Measurements from ENCODE around the gene XRCC5.

XRCC5 gene

DNA sequence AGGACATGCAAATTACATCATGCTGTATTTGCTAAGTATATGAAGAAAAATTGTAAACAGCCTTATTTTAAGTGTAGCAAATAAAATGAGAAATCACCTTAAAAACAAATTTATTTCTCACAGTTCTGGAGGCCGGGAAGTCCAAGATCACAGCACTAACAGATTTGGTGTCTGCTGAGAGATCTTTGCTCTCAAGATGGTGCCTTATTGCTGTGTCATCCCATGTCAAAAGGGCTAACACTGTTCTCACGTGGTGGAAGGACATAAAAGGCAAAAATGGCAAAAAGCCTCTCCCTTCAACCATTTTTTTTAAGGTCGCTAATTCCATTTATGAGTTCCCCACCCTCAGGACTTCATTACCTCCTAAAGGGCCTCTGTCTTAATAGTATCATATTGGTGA lies 12.1 kb downstream of the XRCC5 start:
- CTCF ChIA-PET, result interaction anchor here (0.6 kb wide), 1 partner anchor 11 kb away, joined by 3 read pairs; no protein-coding TSS in a partner anchor
- H3K4me1 ChIP-seq (ENCODE audit: control insufficient read depth, insufficient read depth, low read length), result no peaks in the 10 kb centered on the region
- H3K9me3 ChIP-seq (ENCODE audit: control insufficient read depth, insufficient read depth, low read depth, low read length), result no peaks in the 10 kb centered on the region
- peaks cover 83 to 100% of the 10 kb centered on the region in 2 experiments for H3K36me3 ChIP-seq (ENCODE audit: control insufficient read depth in 2 of 2, insufficient read depth in 1 of 2, low read length in 2 of 2)
- no peak for TF ChIP-seq ZNF660 (tag by site-specific recombination; IDR thresholded peaks at IDR 0.05)
- TF ChIP-seq ZNF18 (tag by site-specific recombination; IDR thresholded peaks at IDR 0.05), result no peak
- no peak for TF ChIP-seq ZNF510 (tag by site-specific recombination; IDR thresholded peaks at IDR 0.05; ENCODE audit: insufficient replicate concordance)
- TF ChIP-seq HOXD13 (CRISPR knock-in tag; IDR thresholded peaks at IDR 0.05; ENCODE audit: borderline replicate concordance), result no peak
- TF ChIP-seq SCRT2 (tag by site-specific recombination; IDR thresholded peaks at IDR 0.05), result no peak
- no peak for TF ChIP-seq HOXA7 (CRISPR knock-in tag; IDR thresholded peaks at IDR 0.05; ENCODE audit: borderline replicate concordance)
- no peak for TF ChIP-seq ZNF558 (tag by site-specific recombination; IDR thresholded peaks at IDR 0.05)
- no peak for TF ChIP-seq ZNF596 (tag by site-specific recombination; IDR thresholded peaks at IDR 0.05)
- no peak for TF ChIP-seq ZNF211 (tag by site-specific recombination; IDR thresholded peaks at IDR 0.05; ENCODE audit: low read depth)
- TF ChIP-seq ZNF169 (tag by site-specific recombination; IDR thresholded peaks at IDR 0.05), result no peak
- TF ChIP-seq, protein P1, sequence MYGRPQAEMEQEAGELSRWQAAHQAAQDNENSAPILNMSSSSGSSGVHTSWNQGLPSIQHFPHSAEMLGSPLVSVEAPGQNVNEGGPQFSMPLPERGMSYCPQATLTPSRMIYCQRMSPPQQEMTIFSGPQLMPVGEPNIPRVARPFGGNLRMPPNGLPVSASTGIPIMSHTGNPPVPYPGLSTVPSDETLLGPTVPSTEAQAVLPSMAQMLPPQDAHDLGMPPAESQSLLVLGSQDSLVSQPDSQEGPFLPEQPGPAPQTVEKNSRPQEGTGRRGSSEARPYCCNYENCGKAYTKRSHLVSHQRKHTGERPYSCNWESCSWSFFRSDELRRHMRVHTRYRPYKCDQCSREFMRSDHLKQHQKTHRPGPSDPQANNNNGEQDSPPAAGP (tag by site-specific recombination; IDR thresholded peaks at IDR 0.05), result no peak
- TF ChIP-seq ZBTB21 (tag by site-specific recombination; IDR thresholded peaks at IDR 0.05), result no peak
- no peak for TF ChIP-seq MZF1 (tag by site-specific recombination; IDR thresholded peaks at IDR 0.05; ENCODE audit: borderline replicate concordance)
- TF ChIP-seq ZNF792 (tag by site-specific recombination; IDR thresholded peaks at IDR 0.05), result no peak
- TF ChIP-seq ZNF747 (tag by site-specific recombination; IDR thresholded peaks at IDR 0.05), result no peak
- TF ChIP-seq, protein P2, sequence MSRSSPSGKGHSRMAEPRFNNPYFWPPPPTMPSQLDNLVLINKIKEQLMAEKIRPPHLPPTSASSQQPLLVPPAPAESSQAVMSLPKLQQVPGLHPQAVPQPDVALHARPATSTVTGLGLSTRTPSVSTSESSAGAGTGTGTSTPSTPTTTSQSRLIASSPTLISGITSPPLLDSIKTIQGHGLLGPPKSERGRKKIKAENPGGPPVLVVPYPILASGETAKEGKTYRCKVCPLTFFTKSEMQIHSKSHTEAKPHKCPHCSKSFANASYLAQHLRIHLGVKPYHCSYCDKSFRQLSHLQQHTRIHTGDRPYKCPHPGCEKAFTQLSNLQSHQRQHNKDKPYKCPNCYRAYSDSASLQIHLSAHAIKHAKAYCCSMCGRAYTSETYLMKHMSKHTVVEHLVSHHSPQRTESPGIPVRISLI (tag by site-specific recombination; IDR thresholded peaks at IDR 0.05), result no peak
- POLR2A ChIA-PET, result no interaction called here
- H3K4me3 ChIP-seq (ENCODE audit: low read depth, low read length), result no peak overlapping the region
- no peak overlapping the region for H3K27ac ChIP-seq (ENCODE audit: extremely low read depth, low read depth, low read length)

GRCh38 chr2:216126943-216127342 lies 17.8 kb downstream of the XRCC5 start:
- POLR2A ChIA-PET, result no interaction called here
- Histone ChIP-seq H3K27ac (ENCODE audit: extremely low read depth, low read depth, low read length) (no peak overlapping the region), H3K4me1 (ENCODE audit: control insufficient read depth, insufficient read depth, low read length) (no peaks in the 10 kb centered on the region), H3K9me3 (ENCODE audit: control insufficient read depth, insufficient read depth, low read depth, low read length) (no peaks in the 10 kb centered on the region), H3K36me3 (ENCODE audit: control insufficient read depth in 2 of 2, insufficient read depth in 1 of 2, low read length in 2 of 2) (peaks cover 96 to 99% of the 10 kb centered on the region in 2 experiments), H3K4me3 (ENCODE audit: low read depth, low read length) (no peak overlapping the region)
- TF ChIP-seq, protein P3, sequence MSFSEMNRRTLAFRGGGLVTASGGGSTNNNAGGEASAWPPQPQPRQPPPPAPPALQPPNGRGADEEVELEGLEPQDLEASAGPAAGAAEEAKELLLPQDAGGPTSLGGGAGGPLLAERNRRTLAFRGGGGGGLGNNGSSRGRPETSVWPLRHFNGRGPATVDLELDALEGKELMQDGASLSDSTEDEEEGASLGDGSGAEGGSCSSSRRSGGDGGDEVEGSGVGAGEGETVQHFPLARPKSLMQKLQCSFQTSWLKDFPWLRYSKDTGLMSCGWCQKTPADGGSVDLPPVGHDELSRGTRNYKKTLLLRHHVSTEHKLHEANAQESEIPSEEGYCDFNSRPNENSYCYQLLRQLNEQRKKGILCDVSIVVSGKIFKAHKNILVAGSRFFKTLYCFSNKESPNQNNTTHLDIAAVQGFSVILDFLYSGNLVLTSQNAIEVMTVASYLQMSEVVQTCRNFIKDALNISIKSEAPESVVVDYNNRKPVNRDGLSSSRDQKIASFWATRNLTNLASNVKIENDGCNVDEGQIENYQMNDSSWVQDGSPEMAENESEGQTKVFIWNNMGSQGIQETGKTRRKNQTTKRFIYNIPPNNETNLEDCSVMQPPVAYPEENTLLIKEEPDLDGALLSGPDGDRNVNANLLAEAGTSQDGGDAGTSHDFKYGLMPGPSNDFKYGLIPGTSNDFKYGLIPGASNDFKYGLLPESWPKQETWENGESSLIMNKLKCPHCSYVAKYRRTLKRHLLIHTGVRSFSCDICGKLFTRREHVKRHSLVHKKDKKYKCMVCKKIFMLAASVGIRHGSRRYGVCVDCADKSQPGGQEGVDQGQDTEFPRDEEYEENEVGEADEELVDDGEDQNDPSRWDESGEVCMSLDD (tag by site-specific recombination; IDR thresholded peaks at IDR 0.05), result no peak
- TF ChIP-seq ZNF114 (tag by site-specific recombination; IDR thresholded peaks at IDR 0.05), result no peak
- TF ChIP-seq ZNF777 (tag by site-specific recombination; IDR thresholded peaks at IDR 0.05; ENCODE audit: borderline replicate concordance), result no peak
- TF ChIP-seq, protein P4, sequence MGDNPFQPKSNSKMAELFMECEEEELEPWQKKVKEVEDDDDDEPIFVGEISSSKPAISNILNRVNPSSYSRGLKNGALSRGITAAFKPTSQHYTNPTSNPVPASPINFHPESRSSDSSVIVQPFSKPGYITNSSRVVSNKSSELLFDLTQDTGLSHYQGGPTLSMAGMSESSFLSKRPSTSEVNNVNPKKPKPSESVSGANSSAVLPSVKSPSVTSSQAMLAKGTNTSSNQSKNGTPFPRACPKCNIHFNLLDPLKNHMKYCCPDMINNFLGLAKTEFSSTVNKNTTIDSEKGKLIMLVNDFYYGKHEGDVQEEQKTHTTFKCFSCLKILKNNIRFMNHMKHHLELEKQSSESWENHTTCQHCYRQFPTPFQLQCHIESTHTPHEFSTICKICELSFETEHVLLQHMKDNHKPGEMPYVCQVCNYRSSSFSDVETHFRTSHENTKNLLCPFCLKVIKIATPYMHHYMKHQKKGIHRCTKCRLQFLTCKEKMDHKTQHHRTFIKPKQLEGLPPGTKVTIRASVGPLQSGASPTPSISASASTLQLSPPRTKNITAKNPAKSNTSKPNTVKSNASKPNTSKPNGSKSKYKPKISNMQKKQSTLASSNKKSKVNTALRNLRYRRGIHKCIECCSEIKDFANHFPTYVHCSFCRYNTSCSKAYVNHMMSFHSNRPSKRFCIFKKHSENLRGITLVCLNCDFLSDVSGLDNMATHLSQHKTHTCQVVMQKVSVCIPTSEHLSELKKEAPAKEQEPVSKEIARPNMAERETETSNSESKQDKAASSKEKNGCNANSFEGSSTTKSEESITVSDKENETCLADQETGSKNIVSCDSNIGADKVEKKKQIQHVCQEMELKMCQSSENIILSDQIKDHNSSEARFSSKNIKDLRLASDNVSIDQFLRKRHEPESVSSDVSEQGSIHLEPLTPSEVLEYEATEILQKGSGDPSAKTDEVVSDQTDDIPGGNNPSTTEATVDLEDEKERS (tag by site-specific recombination; IDR thresholded peaks at IDR 0.05), result no peak
- no peak for TF ChIP-seq PATZ1 (tag by site-specific recombination; IDR thresholded peaks at IDR 0.05)
- TF ChIP-seq ZNF555 (tag by site-specific recombination; conservative IDR thresholded peaks at IDR 0.05), result no peak
- TF ChIP-seq TRIM28 (IDR thresholded peaks at IDR 0.05; ENCODE audit: borderline replicate concordance, low read length), result no peak
- TF ChIP-seq ZSCAN23 (tag by site-specific recombination; IDR thresholded peaks at IDR 0.05), result no peak
- no peak for TF ChIP-seq SCRT1 (tag by site-specific recombination; IDR thresholded peaks at IDR 0.05; ENCODE audit: borderline replicate concordance)
- CTCF ChIA-PET, result interaction anchor here (0.7 kb wide), 2 partner anchors 47 to 157 kb away, joined by 3 to 4 read pairs; no protein-coding TSS in a partner anchor

All from HEK293 (cell line).